ENCODE measurements around the gene GALNTL6.
"Not testable (repeated sequence)": the region's sequence is repeated elsewhere in the genome, so short reads cannot be mapped to it uniquely, and the experiment has no call there.

GALNTL6 gene

DNA sequence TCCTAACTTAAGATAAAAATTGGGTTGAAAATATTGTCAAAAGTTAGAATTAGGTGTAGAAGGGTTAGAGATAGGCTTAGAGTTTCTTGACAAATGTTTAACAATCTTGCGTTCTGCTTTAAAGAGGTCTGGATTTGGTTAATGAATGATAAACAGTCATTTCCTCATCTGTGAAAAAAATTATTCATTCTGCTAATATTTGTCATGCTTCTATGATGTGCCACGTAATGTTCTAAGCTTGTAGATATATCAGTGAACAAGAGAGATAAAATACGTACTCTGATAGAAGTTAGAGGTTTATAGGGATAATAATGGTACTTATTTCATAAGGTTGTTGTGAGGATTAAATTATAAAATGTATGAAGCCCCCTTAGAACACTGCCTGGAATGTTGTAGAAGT is 912.4 kb downstream of the GALNTL6 start:
- TF ChIP-seq, protein P1, sequence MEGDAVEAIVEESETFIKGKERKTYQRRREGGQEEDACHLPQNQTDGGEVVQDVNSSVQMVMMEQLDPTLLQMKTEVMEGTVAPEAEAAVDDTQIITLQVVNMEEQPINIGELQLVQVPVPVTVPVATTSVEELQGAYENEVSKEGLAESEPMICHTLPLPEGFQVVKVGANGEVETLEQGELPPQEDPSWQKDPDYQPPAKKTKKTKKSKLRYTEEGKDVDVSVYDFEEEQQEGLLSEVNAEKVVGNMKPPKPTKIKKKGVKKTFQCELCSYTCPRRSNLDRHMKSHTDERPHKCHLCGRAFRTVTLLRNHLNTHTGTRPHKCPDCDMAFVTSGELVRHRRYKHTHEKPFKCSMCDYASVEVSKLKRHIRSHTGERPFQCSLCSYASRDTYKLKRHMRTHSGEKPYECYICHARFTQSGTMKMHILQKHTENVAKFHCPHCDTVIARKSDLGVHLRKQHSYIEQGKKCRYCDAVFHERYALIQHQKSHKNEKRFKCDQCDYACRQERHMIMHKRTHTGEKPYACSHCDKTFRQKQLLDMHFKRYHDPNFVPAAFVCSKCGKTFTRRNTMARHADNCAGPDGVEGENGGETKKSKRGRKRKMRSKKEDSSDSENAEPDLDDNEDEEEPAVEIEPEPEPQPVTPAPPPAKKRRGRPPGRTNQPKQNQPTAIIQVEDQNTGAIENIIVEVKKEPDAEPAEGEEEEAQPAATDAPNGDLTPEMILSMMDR (IDR thresholded peaks at IDR 0.05; ENCODE audit: low read depth, low read length) = no peak
- no peak for DNase-seq (ENCODE audit: extremely low read depth, low read depth)

DNA sequence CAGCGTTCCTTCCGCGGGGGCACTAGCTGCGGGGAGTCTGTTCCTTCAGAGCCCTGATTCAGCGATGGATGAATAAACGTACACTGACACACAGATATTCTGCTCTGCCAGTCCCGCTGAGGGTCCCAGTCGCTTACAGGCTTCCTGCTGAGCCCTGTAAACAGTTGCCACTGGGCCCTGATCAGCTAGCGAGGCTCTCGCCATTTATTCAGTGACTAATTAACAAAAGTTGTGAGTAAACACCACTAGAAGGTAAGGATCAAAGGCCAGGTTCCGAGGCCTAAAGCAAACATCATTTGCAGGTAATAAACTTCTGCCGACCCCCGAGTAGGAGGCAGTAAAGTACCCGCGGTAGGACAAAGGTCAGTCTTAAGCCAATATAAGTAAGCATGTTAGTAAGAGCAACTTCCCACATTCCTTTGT is 912.8 kb downstream of the GALNTL6 start:
- no peak for DNase-seq (ENCODE audit: extremely low read depth, low read depth)
- TF ChIP-seq, protein P1 (IDR thresholded peaks at IDR 0.05; ENCODE audit: low read depth, low read length) = no peak

DNA sequence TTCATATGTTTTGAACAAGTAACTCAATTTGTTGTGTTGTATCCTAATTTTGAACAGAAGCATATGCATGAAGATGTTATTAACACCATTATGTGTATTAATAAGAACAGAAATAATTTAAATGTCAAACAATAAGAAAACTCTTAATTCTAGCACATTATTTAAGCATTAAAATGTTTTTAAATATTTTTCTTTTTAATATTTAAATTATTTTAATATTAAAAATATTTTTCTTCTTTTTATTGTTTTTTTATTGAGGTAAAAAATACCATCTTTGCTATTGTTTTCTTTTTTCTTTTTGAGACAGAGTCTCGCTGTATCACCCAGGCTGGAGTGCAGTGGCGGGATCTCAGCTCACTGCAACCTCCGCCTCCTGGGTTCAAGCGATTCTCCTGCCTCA is 914.4 kb downstream of the GALNTL6 start:
- TF ChIP-seq, protein P1 (IDR thresholded peaks at IDR 0.05; ENCODE audit: low read depth, low read length) = no peak
- no peak for DNase-seq (ENCODE audit: extremely low read depth, low read depth)

- not testable (repeated sequence) for DNase-seq (ENCODE audit: extremely low read depth, low read depth)
These were observed 920.4 kb downstream of the GALNTL6 start for GRCh38 chr4:172733645-172734044.

GRCh38 chr4:172734555-172734954 is 921.4 kb downstream of the GALNTL6 start:
- TF ChIP-seq, protein P1 (IDR thresholded peaks at IDR 0.05; ENCODE audit: low read depth, low read length) = no peak
- no peak for DNase-seq (ENCODE audit: extremely low read depth, low read depth)

GRCh38 chr4:172736046-172736445 is 922.8 kb downstream of the GALNTL6 start:
- DNase-seq (ENCODE audit: extremely low read depth, low read depth) = no peak
- TF ChIP-seq, protein P1 (IDR thresholded peaks at IDR 0.05; ENCODE audit: low read depth, low read length) = no peak

GRCh38 chr4:172740434-172740833 is 927.2 kb downstream of the GALNTL6 start:
- DNase-seq (ENCODE audit: extremely low read depth, low read depth) = no peak

DNA sequence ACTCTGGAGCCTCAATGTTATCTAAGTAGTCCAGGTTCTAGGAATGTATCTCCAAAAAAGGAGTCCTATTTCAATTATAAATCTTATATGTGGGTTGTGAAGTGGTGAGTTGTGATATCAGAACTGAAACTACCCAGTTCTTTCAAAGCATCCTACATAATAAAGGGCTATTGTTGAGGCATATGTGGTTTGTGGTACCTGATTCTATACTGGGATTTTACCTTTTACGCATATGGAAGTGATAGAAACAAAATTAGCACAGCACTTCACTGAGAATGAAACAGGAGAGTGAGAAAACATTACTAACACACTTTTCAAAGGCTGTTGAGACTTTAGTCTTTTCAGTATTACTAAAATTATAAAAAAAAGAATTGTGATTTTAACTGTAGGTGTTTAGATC is 937.7 kb downstream of the GALNTL6 start:
- TF ChIP-seq, protein P1 (IDR thresholded peaks at IDR 0.05; ENCODE audit: low read depth, low read length) = no peak

More at GRCh38 chr4:172740434-172740833, 927.2 kb downstream of the GALNTL6 start:
- TF ChIP-seq, protein P1 (IDR thresholded peaks at IDR 0.05; ENCODE audit: low read depth, low read length) = no peak

More for the DNA sequence above, 937.7 kb downstream of the GALNTL6 start:
- no peak for DNase-seq (ENCODE audit: extremely low read depth, low read depth)

All from AG09319 (cell line).